Astrocyte of the cerebellum (primary cell): ENCODE data around the gene LILRA6.
A peak's percentile ranks its signal among the peaks of the same experiment; 100 is the strongest.
"Not testable (repeated sequence)": the region's sequence is repeated elsewhere in the genome, so short reads cannot be mapped to it uniquely, and the experiment has no call there.

Experiments used
- DNase-seq: peaks from one replicate; pipeline ENCODE4 v3.0.0-alpha.2; 2011; ENCODE audit warnings: low read depth
- H3K4me3 ChIP-seq: 2 replicates; pipeline ENCODE4 v1.5.1; 2011; ENCODE audit warnings: mild to moderate bottlenecking, low read depth, low read length, moderate library complexity
- in situ Hi-C: cut with HindIII; loops from 2 replicates; pipeline ENCODE4 v1.10.0; 2017; ENCODE audit warnings: low sequenced_read_pairs
- TF ChIP-seq, protein P1 (sequence below): IDR thresholded peaks from 2 replicates; pipeline ENCODE4 v1.5.1; 2012; ENCODE audit warnings: low read length, low read depth, moderate library complexity, mild to moderate bottlenecking; ENCODE audit errors: missing control alignments

Gene LILRA6

DNA sequence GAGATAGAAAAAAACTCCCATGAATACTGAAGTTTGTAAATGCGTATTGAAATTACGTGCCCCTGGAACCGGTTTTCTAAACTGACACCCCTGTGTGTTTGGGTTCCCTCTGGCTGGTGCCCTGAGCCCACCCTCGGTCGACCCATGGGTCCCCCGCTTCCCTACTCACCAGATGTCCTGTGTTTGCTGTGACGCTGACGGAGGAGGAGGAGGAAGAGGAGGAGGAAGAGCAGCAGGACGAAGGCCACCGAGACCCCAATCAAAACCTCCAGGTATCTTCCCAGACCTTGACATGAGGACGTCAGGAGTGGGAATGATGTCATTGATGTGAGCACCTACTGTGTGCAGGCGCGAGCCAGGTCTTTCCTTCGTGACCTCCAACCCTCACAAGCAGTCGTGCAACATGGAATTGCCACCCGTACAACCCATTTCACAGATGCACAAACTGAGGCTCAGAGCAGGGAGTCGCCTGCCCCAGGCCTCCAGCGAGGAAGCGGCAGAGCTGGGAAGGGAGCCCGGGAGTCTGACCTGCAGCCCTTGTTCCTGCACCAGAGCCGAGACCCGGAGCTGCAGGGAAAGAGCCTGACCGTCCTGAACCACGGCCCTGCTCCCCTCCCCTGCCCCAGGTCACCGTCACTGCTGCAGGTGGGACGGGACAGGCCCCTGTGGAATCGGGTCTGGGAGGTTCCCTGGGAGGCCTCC, 23.5 kb downstream of the LILRA6 start:
- no peak overlapping the region for H3K4me3 ChIP-seq
- no peak for DNase-seq
- in situ Hi-C loops: no loop called here
- TF ChIP-seq, protein P1, sequence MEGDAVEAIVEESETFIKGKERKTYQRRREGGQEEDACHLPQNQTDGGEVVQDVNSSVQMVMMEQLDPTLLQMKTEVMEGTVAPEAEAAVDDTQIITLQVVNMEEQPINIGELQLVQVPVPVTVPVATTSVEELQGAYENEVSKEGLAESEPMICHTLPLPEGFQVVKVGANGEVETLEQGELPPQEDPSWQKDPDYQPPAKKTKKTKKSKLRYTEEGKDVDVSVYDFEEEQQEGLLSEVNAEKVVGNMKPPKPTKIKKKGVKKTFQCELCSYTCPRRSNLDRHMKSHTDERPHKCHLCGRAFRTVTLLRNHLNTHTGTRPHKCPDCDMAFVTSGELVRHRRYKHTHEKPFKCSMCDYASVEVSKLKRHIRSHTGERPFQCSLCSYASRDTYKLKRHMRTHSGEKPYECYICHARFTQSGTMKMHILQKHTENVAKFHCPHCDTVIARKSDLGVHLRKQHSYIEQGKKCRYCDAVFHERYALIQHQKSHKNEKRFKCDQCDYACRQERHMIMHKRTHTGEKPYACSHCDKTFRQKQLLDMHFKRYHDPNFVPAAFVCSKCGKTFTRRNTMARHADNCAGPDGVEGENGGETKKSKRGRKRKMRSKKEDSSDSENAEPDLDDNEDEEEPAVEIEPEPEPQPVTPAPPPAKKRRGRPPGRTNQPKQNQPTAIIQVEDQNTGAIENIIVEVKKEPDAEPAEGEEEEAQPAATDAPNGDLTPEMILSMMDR: no peak

DNA sequence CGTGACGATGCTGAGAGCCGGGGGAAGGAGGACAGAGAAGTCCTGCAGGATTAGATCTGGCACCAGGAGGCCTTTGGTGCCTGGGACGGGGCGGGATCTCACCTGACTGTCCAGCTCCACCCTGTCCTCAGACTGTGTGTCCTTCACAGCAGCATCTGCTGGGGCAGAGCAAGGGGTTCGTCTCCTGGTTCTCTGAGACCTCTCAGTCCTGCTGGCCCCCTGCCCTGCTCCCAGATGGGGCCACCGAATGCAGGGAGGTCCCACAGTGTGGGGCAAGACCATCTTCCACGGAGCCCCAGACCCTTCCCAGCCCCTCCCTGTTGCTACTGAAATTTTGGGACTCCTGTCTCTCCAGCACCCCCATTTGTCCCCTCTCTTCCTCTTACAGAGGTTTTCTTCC, 24.3 kb downstream of the LILRA6 start:
- TF ChIP-seq, protein P1: no peak
- in situ Hi-C loops: no loop called here
- H3K4me3 ChIP-seq: no peak overlapping the region
- DNase-seq: no peak

DNA sequence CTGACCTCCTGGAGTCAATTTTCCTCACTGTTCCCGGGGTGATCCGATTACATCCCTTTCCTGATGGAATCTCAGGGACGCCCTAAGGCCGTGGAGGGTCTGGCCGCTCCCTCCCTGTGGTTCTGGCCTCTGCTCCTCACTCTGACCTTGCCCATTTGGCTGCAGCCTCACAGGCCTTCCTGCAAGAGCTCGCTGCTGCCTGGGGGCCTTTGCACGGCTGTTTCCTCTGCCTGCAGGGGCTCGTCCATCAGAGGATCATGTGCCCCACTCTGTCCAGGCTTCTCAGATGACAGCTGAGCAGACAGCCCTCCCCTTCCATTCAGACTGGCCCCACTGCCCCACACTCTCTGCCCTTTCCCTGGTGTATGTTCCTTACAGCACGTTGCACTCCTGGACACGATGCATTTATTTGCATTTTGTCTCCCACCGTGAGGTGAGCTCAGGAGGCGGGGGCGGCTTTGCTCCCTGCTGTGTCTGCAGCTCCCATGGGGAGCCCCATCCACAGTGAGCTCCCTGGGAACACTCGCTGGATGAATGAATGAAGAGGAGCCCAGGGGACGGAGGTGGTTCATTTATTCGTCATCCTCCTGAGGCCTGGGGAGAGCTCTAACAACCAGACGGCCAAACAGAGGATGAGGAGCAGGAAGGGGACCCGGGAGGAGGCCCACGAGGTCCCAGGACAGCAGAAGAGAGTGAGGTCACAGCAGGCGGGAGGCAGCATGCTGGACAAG, 24.9 kb downstream of the LILRA6 start:
- DNase-seq, in situ Hi-C loops, H3K4me3 ChIP-seq: not testable (repeated sequence)

DNA sequence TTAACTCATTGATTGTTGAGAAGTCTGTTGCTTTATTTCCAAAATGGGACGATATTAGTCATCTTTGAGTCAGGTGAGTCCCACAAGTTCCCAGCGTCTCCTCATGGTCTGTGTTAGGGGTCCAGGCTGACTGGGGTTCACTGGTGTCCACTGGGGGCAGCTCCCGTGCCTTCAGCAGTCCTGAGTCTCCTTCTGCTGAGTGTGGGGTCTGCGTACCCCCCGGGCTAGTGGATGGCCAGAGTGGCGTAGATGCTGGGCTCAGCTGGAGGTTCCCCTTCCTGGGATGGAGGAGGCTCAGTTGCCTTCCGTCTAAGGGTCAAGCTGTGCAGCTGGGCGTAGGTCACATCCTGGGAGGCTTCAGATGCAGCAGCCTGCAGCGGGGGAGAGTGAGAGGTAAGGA, 25.7 kb downstream of the LILRA6 start:
- TF ChIP-seq, protein P1: no peak
- in situ Hi-C loops: no loop called here
- H3K4me3 ChIP-seq: no peak overlapping the region
- DNase-seq: no peak

DNA sequence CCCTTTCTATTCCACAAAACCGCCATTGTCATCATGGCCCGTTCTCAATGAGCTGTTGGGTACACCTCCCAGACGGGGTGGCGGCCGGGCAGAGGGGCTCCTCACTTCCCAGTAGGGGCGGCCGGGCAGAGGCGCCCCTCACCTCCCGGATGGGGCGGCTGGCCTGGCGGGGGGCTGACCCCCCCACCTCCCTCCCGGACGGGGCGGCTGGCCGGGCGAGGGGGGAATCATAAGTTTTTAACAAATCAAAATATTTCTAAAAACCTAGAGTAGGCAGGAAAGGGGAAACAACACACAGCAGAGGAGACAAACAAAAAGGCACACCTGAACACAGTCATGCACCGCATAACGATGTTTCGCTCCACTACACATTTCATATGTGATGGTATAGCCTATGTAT, 27.9 kb downstream of the LILRA6 start:
- in situ Hi-C loops, H3K4me3 ChIP-seq, DNase-seq: not testable (repeated sequence)

DNA sequence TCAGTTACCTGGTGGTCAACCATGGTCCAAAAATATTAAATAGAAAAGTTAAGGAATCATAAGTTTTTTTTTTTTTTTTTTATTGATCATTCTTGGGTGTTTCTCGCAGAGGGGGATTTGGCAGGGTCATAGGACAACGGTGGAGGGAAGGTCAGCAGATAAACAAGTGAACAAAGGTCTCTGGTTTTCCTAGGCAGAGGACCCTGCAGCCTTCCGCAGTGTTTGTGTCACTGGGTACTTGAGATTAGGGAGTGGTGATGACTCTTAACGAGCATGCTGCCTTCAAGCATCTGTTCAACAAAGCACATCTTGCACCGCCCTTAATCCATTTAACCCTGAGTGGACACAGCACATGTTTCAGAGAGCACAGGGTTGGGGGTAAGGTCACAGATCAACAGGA, 28.4 kb downstream of the LILRA6 start:
- in situ Hi-C loops, DNase-seq: not testable (repeated sequence)

DNA sequence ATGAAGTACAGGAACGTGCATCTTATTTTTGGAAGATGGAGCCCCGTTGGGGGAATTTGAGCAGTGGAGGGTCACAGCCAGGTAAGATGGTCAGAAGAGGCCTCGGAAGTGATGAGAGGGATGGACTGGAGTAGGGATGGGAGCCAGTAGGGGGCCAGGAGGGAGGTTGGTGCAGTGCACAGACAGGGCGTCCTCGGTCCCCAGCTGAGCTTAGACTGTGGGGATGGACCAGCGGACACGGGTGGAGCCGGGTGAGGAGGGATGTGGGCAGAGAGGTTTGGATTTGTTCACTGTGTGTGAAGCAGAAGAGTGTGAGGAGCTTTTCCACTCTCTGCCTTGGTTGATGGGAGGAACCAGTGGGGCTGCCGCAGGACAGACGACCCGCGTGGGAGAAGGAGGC, 31.4 kb downstream of the LILRA6 start:
- H3K4me3 ChIP-seq: no peak overlapping the region
- no peak for DNase-seq
- in situ Hi-C loops: no loop called here
- TF ChIP-seq, protein P1: no peak

More for the DNA sequence above, 28.4 kb downstream of the LILRA6 start:
- not testable (repeated sequence) for H3K4me3 ChIP-seq

DNA sequence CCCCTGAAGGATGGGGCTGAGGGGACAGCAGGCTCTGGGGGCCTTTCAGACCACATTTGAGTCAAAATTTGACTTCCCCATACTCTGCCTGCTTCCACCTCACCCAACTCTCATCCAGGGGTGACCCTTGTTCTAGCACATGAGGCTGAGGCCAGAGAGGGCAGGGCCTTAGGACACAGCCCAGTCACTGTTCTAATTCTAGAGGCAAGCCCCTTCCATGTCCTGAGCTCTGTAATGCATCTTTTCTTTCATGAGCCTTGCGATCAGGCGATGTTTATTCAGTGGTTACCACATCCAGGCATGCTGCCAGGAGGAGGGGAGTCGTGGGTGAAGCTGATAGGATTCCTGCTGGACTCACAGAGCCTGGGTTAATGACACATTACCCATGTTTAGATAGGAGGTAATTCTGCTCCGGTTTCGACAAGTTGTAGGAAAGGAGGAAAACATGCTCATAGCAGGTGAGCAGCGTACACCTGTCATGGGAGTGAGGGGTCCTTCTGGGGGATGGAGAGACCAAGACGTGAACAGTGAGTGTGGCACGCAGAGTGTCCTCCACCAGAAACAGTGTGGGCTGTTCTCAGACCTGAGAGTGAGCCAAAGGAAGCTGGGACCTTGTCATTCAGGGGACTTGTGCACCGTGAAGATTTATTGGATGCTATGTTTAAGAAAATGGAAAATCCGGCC, 32.6 kb downstream of the LILRA6 start:
- TF ChIP-seq, protein P1: no peak
- no peak overlapping the region for H3K4me3 ChIP-seq
- in situ Hi-C loops: no loop called here
- peak; percentile 98 for DNase-seq
